ENCODE measurements around the gene USP22. TPM values are rescaled to one million over a fixed set of nuclear protein-coding genes. Genes with fewer than 3 reads are reported as not detected.

USP22 gene
- total and polyA plus RNA-seq, 10 donors: 21.7 to 200 (median 156) TPM

DNA sequence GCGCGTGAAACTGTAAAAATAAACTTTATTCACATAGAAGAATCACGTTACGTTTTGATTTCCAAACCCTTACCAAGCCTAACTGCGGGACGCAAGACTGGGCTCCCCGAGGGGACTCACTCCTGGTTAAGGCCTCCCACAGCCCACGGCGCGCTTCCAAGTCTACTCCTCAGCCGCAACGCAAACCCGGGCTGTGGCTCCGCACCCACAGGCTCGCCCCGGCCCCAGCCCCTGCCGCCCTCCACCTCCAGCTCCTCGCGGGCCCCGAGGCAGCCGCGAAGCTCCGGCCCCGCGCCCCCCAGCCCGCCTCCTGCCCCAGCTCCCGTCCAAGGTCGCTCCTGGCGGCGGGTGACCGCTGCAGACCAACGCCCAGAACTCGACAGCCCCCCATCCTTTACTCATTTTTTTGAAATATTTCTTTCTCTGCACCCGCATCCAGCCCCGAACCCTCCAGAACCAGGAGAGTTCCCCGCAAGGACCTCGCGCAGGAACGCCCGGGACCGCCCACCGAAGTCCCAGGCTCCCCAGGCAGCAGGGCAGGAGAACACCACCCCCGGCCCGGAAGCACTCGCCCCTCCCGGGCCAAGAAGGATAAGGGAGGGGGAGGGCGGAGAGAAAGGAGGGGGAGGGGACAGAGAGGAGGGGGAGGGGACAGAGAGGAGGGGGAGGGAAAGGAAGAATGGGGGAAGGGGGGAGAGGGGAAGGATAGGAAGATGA, 912 bp downstream of the USP22 start:
- WGBS, 5 donors: 0 to 2% (median 1%) methylated on average over 31 to 47 of the region's 47 CpGs
- peaks cover 23 to 66% (median 59%) of the 10 kb centered on the region in 6 donors for H3K4me1 ChIP-seq
- H3K36me3 ChIP-seq: peaks cover 0 to 19% (median 0%) of the 10 kb centered on the region in 6 donors
- no peaks in the 10 kb centered on the region for H3K9me3 ChIP-seq
- H3K27ac ChIP-seq: peak overlapping the region; percentile 98 to 100 (median 100)
- H3K4me3 ChIP-seq: peak overlapping the region; percentile 68 to 99 (median 86)
- TF ChIP-seq, protein P1, sequence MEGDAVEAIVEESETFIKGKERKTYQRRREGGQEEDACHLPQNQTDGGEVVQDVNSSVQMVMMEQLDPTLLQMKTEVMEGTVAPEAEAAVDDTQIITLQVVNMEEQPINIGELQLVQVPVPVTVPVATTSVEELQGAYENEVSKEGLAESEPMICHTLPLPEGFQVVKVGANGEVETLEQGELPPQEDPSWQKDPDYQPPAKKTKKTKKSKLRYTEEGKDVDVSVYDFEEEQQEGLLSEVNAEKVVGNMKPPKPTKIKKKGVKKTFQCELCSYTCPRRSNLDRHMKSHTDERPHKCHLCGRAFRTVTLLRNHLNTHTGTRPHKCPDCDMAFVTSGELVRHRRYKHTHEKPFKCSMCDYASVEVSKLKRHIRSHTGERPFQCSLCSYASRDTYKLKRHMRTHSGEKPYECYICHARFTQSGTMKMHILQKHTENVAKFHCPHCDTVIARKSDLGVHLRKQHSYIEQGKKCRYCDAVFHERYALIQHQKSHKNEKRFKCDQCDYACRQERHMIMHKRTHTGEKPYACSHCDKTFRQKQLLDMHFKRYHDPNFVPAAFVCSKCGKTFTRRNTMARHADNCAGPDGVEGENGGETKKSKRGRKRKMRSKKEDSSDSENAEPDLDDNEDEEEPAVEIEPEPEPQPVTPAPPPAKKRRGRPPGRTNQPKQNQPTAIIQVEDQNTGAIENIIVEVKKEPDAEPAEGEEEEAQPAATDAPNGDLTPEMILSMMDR (IDR thresholded peaks at IDR 0.05 in 8 of 11, conservative IDR thresholded peaks at IDR 0.05 in 3 of 11): no peak
- TF ChIP-seq POLR2A (IDR thresholded peaks at IDR 0.05) (no peak), POLR2AphosphoS5 (IDR thresholded peaks at IDR 0.05) (peak; percentile 68 to 80 (median 80))
- intact Hi-C loops (cut with DNase I; ENCODE audit: low total_unique reads): no loop called here
- DNase-seq: peak; percentile 95
- H3K27me3 ChIP-seq (replicated peaks in 1 of 7): no peaks in the 10 kb centered on the region

DNA sequence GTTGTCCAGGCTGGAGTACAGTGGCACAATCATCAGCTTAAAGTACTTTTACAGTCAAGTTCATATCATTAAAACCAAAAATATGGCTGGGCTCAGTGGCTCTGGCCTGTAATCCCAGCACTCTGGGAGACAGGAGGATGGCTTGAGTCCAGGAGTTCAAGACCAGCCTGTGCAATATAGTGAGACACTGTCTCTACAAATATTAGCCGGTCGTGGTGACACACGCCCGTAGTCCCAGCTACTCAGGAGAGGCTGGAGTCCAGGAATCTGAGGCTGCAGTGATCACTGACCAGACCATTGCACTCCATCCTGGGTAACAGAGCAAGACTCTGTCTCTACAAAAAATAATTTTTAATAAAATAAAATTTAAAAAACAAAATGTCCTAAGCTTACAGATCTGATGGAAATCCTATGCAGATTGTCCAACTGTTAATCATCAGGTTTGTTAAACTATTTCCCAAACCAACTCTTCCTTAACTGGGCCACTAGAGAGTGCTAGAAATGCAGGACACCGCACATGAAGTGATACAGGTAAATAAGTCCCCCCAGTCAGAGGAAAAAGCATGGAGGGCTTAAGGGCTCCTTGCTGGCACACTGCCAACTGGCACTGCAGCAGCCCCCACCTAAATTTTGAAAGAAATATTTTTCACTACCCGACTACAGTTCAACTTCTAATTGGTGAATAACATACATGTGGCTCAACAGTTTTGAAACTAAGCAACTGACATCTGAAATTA, 2.8 kb downstream of the USP22 start:
- Histone ChIP-seq H3K4me3 (peak overlapping the region in 6 of 8 donors; percentile 68 to 99 (median 88)), H3K9me3 (no peaks in the 10 kb centered on the region), H3K27me3 (replicated peaks in 1 of 7) (no peaks in the 10 kb centered on the region), H3K36me3 (peaks cover 0 to 19% (median 0%) of the 10 kb centered on the region in 6 donors), H3K27ac (peak overlapping the region in 7 of 8 donors; percentile 98 to 100 (median 100)), H3K4me1 (peaks cover 41 to 85% (median 77%) of the 10 kb centered on the region in 6 donors)
- intact Hi-C loops (cut with DNase I; ENCODE audit: low total_unique reads): no loop called here
- 36 to 48% (median 43%) methylated on average over 6 of the region's 6 CpGs for WGBS, 5 donors
- TF ChIP-seq, protein P1 (IDR thresholded peaks at IDR 0.05 in 8 of 11, conservative IDR thresholded peaks at IDR 0.05 in 3 of 11): peak in 4 of 11 experiments; percentile 11 to 40 (median 28)
- TF ChIP-seq POLR2A (IDR thresholded peaks at IDR 0.05): no peak
- no peak for TF ChIP-seq POLR2AphosphoS5 (IDR thresholded peaks at IDR 0.05)
- DNase-seq: no peak

DNA sequence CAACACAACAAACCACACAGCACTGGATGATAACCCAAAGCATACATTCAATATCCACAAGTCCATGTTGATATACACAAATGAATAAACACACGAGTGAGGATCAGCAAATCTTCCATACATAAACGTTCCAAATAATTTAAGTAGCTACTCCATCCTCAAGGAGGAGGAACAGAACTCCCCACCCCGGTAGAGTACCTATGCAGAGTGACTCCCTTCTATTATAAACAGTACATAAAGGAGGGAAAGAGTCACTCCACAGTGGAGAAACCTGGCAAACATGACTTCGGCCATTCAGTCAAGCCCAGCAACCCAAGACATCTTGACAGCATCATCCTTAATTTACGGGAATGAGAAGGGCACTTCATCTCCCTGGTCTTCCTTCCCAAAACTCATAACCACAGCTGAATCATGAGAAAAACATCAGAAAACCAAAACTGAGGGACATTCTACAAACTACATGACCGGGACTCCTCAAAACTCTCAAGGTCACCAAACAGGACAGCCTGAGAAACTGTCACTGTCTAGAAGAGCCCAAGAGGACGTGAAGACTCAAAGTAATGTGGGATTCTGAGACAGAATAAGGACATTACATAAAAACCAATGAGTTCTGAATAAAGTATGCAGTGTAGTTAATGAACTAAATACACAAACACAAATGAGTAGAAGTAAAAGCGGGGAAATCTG, 5.6 kb downstream of the USP22 start:
- Histone ChIP-seq H3K27ac (peak overlapping the region in 3 of 8 donors; percentile 62 to 79 (median 76)), H3K9me3 (no peaks in the 10 kb centered on the region), H3K4me3 (no peak overlapping the region), H3K27me3 (replicated peaks in 1 of 7) (no peaks in the 10 kb centered on the region), H3K36me3 (peaks cover 0 to 19% (median 0%) of the 10 kb centered on the region in 6 donors), H3K4me1 (peaks cover 56 to 98% (median 95%) of the 10 kb centered on the region in 6 donors)
- TF ChIP-seq, protein P1 (IDR thresholded peaks at IDR 0.05 in 8 of 11, conservative IDR thresholded peaks at IDR 0.05 in 3 of 11): no peak
- TF ChIP-seq POLR2AphosphoS5 (IDR thresholded peaks at IDR 0.05): no peak
- no peak for TF ChIP-seq POLR2A (IDR thresholded peaks at IDR 0.05)
- DNase-seq: no peak
- 51 to 74% (median 66%) methylated on average over 8 of the region's 8 CpGs for WGBS, 5 donors
- intact Hi-C loops (cut with DNase I; ENCODE audit: low total_unique reads): no loop called here

All from spleen (tissue), 11 donors.